Osteoblast (primary cell): ENCODE measurements around the gene TTN. TPM values are rescaled to one million over a fixed set of nuclear protein-coding genes. Genes with fewer than 3 reads are reported as not detected.
A peak's percentile ranks its signal among the peaks of the same experiment; 100 is the strongest.

Experiments
- DNase-seq: peaks from one replicate; pipeline ENCODE4 v3.0.0; 2011; ENCODE audit warnings: low spot score, mixed read lengths; ENCODE audit not compliant: insufficient read length; ENCODE audit errors: missing footprints
- H2AFZ ChIP-seq: 2 replicates; pipeline ENCODE4 v1.6.0; 2011; ENCODE audit warnings: mild to moderate bottlenecking, low read length
- H3K27ac ChIP-seq: 2 replicates; pipeline ENCODE4 v1.5.1; 2011; ENCODE audit warnings: mild to moderate bottlenecking, low read depth, low read length, moderate library complexity
- H3K27me3 ChIP-seq: 2 replicates; pipeline ENCODE4 v1.6.0; 2012; ENCODE audit warnings: mild to moderate bottlenecking, control low read depth, inconsistent platforms, low read length, moderate library complexity; ENCODE audit not compliant: insufficient read depth
- H3K36me3 ChIP-seq: 2 replicates; pipeline ENCODE4 v1.5.1; 2011; ENCODE audit warnings: mild to moderate bottlenecking, low read length, control low read depth, moderate library complexity; ENCODE audit not compliant: insufficient read depth
- H3K4me1 ChIP-seq: 2 replicates; pipeline ENCODE4 v1.5.1; 2011; ENCODE audit warnings: mild to moderate bottlenecking, low read length, control low read depth, moderate library complexity; ENCODE audit not compliant: insufficient read depth
- H3K4me2 ChIP-seq: 2 replicates; pipeline ENCODE4 v1.6.0; 2011; ENCODE audit warnings: mild to moderate bottlenecking, low read length; ENCODE audit not compliant: insufficient read depth
- H3K4me3 ChIP-seq: fragments of 200-600 bp; sonication (generic); 3 replicates; pipeline ENCODE4 v1.5.1; 2012; ENCODE audit warnings: mild to moderate bottlenecking, low read length, inconsistent platforms; ENCODE audit not compliant: insufficient read depth
- H3K79me2 ChIP-seq: 2 replicates; pipeline ENCODE4 v1.6.0; 2012; ENCODE audit warnings: mild to moderate bottlenecking, low read length, control low read depth, inconsistent platforms; ENCODE audit not compliant: insufficient read depth
- H3K9me3 ChIP-seq: 2 replicates; pipeline ENCODE4 v1.5.1; 2011; ENCODE audit warnings: low read depth, low read length, control low read depth
- H4K20me1 ChIP-seq: 2 replicates; pipeline ENCODE4 v1.6.0; 2012; ENCODE audit warnings: mild to moderate bottlenecking, low read length, control low read depth; ENCODE audit not compliant: insufficient read depth
- total RNA-seq: library from RNA; depleted of rRNA; stranded (reverse); fragments of >200 nt; gene quantifications from 2 replicates; pipeline ENCODE4 v1.2.3, GENCODE V29; 2012
- TF ChIP-seq, protein P1 (sequence below): IDR thresholded peaks from 2 replicates; pipeline ENCODE4 v1.5.1; 2011; ENCODE audit warnings: mild to moderate bottlenecking, low read depth, low read length, moderate library complexity; ENCODE audit errors: extremely low read depth

The TTN gene
- under 0.01 TPM in 2 replicates for total RNA-seq

DNA sequence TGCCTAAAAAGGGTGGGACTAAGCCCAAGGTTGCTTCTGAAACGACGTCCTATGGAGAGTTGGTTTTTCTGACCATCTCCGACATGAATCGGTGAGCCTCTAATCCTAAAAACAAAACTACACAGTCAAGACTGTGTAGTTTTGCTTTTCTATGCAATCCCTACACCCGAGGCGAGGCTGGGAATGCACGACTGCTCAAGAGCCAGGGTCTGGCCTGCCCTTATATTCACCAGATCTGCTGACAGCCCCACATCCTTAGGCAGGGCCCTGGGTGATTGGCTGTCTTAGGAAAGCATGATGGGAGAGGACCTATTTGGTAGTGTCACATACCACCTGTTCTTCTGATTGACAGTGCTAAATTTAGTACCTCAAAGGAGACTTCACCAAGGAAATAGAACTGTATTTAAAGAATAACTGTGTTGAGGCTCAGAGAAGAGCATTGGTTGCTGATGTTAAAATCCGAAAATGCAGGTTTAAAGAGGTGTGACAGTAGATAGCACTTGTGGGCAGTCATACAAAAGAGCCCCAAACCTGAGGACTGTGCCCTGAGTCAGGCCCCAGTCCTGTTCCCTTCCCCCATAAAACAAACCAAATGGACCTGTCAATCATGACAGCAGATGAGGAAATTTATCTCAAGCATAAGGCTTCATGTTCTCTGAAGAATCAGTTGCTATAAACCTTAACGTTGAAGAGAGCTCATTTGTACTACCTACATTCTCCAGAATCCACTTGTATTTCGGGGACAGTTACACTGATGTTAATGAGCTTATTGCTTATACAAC lies at the start of gene TTN:
Gene TTN, minus strand, starts transcription at position 197 of the 782 bp plus-strand sequence. CDS start 2,781 bp downstream, outside the sequence.
- H3K4me3 ChIP-seq: no peak within 1 kb of the TSS
- TF ChIP-seq, protein P1, sequence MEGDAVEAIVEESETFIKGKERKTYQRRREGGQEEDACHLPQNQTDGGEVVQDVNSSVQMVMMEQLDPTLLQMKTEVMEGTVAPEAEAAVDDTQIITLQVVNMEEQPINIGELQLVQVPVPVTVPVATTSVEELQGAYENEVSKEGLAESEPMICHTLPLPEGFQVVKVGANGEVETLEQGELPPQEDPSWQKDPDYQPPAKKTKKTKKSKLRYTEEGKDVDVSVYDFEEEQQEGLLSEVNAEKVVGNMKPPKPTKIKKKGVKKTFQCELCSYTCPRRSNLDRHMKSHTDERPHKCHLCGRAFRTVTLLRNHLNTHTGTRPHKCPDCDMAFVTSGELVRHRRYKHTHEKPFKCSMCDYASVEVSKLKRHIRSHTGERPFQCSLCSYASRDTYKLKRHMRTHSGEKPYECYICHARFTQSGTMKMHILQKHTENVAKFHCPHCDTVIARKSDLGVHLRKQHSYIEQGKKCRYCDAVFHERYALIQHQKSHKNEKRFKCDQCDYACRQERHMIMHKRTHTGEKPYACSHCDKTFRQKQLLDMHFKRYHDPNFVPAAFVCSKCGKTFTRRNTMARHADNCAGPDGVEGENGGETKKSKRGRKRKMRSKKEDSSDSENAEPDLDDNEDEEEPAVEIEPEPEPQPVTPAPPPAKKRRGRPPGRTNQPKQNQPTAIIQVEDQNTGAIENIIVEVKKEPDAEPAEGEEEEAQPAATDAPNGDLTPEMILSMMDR: no peak
- no peaks in the 10 kb centered on the region for H3K9me3 ChIP-seq
- no peaks in the 10 kb centered on the region for H3K4me1 ChIP-seq
- H3K36me3 ChIP-seq: no peaks in the 10 kb centered on the region
- H3K79me2 ChIP-seq: no peaks in the 10 kb centered on the region
- no peaks in the 10 kb centered on the region for H3K27me3 ChIP-seq
- H3K4me2 ChIP-seq: no peak within 1 kb of the TSS
- H4K20me1 ChIP-seq: no peaks in the 10 kb centered on the region
- no peak for DNase-seq
- H3K27ac ChIP-seq: no peak within 1 kb of the TSS
- H2AFZ ChIP-seq: no peak within 1 kb of the TSS

DNA sequence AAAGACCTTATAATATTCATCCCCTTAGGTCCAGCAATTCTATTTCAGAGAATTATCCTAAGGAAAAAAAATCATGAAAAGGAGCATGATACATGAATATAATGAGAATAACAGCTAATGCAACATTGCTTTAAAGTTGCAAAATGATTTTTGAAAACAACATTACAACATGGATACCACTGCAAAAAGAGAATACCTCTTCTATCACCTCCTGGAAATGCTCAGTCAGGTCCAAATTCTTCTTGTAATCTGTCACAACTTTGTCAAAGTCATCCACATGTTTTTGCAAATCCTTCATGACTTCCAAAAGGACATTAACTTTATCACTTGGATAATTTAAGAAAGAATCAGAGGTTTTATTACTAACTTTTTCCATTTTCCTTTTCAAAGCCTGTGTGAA lies 47.9 kb upstream of the TTN start:
- TF ChIP-seq, protein P1: no peak
- no peak for DNase-seq
- no peaks in the 10 kb centered on the region for H3K79me2 ChIP-seq
- H3K4me1 ChIP-seq: no peaks in the 10 kb centered on the region
- no peaks in the 10 kb centered on the region for H3K27me3 ChIP-seq
- no peaks in the 10 kb centered on the region for H3K36me3 ChIP-seq
- H2AFZ ChIP-seq: no peak overlapping the region
- H4K20me1 ChIP-seq: no peaks in the 10 kb centered on the region
- H3K4me3 ChIP-seq: no peak overlapping the region
- no peak overlapping the region for H3K4me2 ChIP-seq
- no peak overlapping the region for H3K27ac ChIP-seq
- H3K9me3 ChIP-seq: no peaks in the 10 kb centered on the region

DNA sequence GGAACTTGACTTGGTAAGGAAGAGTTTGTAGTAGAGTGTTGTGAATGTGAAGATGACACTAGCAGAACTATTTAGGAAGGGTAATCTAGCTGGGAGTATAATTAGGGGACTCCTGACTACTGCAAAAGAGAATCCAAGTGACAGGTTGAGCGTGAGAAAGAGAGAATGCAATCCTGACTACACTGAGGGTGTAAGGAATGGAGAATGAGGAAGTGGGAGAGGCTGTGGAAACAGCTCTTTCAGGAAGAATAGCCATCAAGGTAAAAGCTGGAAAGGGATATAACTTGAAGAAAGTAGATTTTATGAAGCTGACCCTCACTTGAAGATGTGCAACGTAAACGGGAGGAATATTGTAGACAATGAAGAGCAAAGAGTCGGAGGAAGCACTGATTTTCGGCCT lies 41.1 kb upstream of the TTN start:
- no peak overlapping the region for H2AFZ ChIP-seq
- H3K4me3 ChIP-seq: no peak overlapping the region
- no peak for DNase-seq
- no peaks in the 10 kb centered on the region for H3K36me3 ChIP-seq
- H4K20me1 ChIP-seq: no peaks in the 10 kb centered on the region
- peaks cover 21% of the 10 kb centered on the region for H3K4me1 ChIP-seq
- TF ChIP-seq, protein P1: no peak
- no peak overlapping the region for H3K4me2 ChIP-seq
- H3K9me3 ChIP-seq: no peaks in the 10 kb centered on the region
- H3K79me2 ChIP-seq: no peaks in the 10 kb centered on the region
- no peak overlapping the region for H3K27ac ChIP-seq
- H3K27me3 ChIP-seq: no peaks in the 10 kb centered on the region

DNA sequence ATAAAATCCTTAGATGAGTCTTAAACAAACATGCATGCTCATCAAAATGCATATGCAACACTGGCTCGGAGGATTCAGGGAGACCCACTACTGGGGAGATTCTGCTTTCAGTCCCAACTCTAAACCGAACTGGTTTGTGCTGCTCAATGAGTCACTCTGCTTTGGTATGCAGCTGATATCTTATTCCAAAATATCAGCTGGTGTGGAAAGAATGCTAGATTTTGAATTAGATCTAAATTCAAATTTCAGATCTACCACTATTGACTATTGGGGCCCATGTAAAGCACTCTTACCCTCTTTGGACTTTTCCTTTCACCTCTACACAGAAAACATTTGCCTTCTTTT lies 39.2 kb upstream of the TTN start:
- TF ChIP-seq, protein P1: no peak
- Histone ChIP-seq H3K9me3 (no peaks in the 10 kb centered on the region), H3K79me2 (no peaks in the 10 kb centered on the region), H3K27ac (no peak overlapping the region), H3K4me1 (peaks cover 21% of the 10 kb centered on the region), H3K4me2 (peak overlapping the region; percentile 0), H2AFZ (no peak overlapping the region), H3K36me3 (no peaks in the 10 kb centered on the region), H4K20me1 (no peaks in the 10 kb centered on the region), H3K27me3 (no peaks in the 10 kb centered on the region), H3K4me3 (no peak overlapping the region)
- DNase-seq: peak; percentile 56
